AML-193 (cell line): ENCODE measurements around the gene METTL14.

Experiments
- DNase-seq, 2 experiments: peaks; one replicate each; lab custom pipeline; 2025; lab: John Stamatoyannopoulos, UW

The METTL14 gene

GRCh38 chr4:118734491-118735205 lies 49.5 kb downstream of the METTL14 start:
- no peak for DNase-seq

- DNase-seq = no peak
These were observed 51.7 kb downstream of the METTL14 start for GRCh38 chr4:118736900-118737299.

- DNase-seq = no peak
These were observed 52.9 kb downstream of the METTL14 start for GRCh38 chr4:118738090-118738489.

- DNase-seq = no peak
These were observed 54.0 kb downstream of the METTL14 start for GRCh38 chr4:118739022-118739713.

- DNase-seq = peak; percentile 24 to 29
These were observed 55.7 kb downstream of the METTL14 start for GRCh38 chr4:118740869-118741268.

GRCh38 chr4:118741301-118741855 lies 56.2 kb downstream of the METTL14 start:
- no peak for DNase-seq

- no peak for DNase-seq
These were observed 56.9 kb downstream of the METTL14 start for GRCh38 chr4:118742050-118742449.

- DNase-seq = no peak
These were observed 58.7 kb downstream of the METTL14 start for GRCh38 chr4:118743867-118744266.

- no peak for DNase-seq
These were observed 60.2 kb downstream of the METTL14 start for GRCh38 chr4:118745357-118745756.

- no peak for DNase-seq
These were observed 61.2 kb downstream of the METTL14 start for GRCh38 chr4:118746251-118746919.

GRCh38 chr4:118749347-118749988 lies 64.3 kb downstream of the METTL14 start:
- DNase-seq = no peak

- no peak for DNase-seq
These were observed 66.6 kb downstream of the METTL14 start for GRCh38 chr4:118751629-118752323.

GRCh38 chr4:118752551-118752950 lies 67.4 kb downstream of the METTL14 start:
- DNase-seq = no peak

GRCh38 chr4:118753096-118753495 lies 67.9 kb downstream of the METTL14 start:
- no peak for DNase-seq

GRCh38 chr4:118753685-118754084 lies 68.5 kb downstream of the METTL14 start:
- DNase-seq = no peak

GRCh38 chr4:118754890-118755289 lies 69.7 kb downstream of the METTL14 start:
- no peak for DNase-seq

GRCh38 chr4:118755438-118756226 lies 70.4 kb downstream of the METTL14 start:
- DNase-seq = no peak

- no peak for DNase-seq
These were observed 71.2 kb downstream of the METTL14 start for GRCh38 chr4:118756429-118756828.

GRCh38 chr4:118756958-118757357 lies 71.8 kb downstream of the METTL14 start:
- DNase-seq = no peak

- no peak for DNase-seq
These were observed 72.6 kb downstream of the METTL14 start for GRCh38 chr4:118757761-118758251.

- DNase-seq = no peak
These were observed 73.1 kb downstream of the METTL14 start for GRCh38 chr4:118758293-118758692.
